SK-N-DZ (cell line): ENCODE results near the gene MYO10.
"Not testable (repeated sequence)": the region's sequence is repeated elsewhere in the genome, so short reads cannot be mapped to it uniquely, and the experiment has no call there.

Source experiments
- DNase-seq: peaks from one replicate; pipeline ENCODE4 v3.0.0-alpha.2; 2015; ENCODE audit warnings: low spot score

MYO10 gene

GRCh38 chr5:16669776-16670175 lies 266.3 kb downstream of the MYO10 start:
- no peak for DNase-seq

- no peak for DNase-seq
Measured at GRCh38 chr5:16668631-16669030, 267.5 kb downstream of the MYO10 start.

GRCh38 chr5:16668194-16668593 lies 267.9 kb downstream of the MYO10 start:
- no peak for DNase-seq

GRCh38 chr5:16666883-16667398 lies 269.1 kb downstream of the MYO10 start:
- DNase-seq = peak; percentile 41

- DNase-seq = no peak
Measured at GRCh38 chr5:16666130-16666882, 269.8 kb downstream of the MYO10 start.

DNA sequence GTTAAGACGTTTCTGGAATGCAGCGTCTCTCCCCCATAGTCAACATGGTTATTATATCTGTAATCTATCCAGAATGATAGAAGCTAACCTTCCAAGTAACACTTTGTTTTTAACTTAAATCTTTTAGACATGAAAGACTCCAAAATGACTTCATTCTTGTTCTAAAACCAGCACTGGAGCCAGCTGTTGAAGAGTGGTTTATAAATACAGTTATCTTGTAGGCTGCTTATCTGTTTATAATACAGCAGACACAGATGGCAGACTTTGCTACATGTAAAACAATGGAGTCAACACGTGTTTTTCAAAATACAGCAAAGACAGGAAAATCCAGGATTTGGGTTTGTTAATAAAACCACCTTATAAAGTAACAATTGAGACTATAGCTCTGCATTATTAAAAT lies 270.5 kb downstream of the MYO10 start:
- DNase-seq = no peak

DNA sequence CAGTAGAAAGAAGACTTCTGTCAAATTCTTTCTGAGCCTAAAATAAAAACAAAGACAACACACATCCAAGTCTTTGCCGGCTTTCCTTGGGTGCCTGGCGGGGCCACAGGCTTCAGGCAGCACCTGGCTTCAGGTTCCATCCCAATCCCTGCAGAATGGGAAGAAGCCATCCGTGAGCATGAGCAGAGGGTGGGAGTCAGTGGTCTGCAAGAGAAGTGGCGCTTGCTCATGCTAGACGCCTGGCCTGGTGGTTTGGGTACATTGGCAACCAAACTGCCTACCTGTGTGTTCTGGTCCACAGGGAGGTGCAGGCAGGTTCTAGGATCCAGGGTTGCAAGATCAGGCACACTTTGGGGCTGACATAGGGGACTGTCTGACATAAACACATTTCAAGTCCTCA lies 271.7 kb downstream of the MYO10 start:
- DNase-seq = no peak

DNA sequence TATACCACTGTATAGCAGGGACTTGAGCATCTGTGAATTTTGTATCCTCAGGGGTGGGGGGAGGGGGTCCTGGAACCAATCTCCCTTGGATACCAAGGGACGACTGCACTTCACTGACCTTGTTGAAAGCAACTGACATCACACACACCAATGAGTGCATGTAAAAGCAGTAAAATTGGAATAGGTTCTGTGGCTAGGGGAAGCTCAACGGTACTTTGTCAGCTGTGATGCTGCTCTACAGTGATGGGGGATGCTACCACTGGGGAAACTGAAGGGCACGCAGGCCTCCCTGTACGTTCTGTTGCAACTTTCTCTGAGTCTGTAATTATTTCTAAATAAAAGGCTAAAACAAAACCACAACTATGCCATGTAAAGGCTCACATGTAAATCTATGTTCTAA lies 272.2 kb downstream of the MYO10 start:
- no peak for DNase-seq

GRCh38 chr5:16661713-16662112 lies 274.4 kb downstream of the MYO10 start:
- DNase-seq = no peak

GRCh38 chr5:16660982-16661381 lies 275.1 kb downstream of the MYO10 start:
- DNase-seq = no peak

DNA sequence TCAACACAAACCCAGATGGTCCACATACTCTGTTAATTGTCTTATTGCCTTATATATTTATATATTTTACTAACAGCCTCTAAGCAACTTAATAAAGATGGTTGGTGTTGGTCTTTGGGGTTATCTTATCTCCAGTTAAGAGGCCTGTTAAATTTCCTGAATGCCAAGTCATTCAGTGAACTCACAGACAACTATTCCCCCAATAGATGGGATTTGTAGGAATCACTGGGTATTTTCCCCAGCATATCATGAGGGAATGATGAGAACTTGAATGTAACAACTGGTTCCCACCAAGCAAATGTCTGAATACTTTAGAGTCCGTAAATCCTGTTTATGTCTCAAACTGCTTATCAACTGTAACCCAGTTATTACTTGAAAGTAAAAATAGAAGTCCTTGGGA lies 276.6 kb downstream of the MYO10 start:
- no peak for DNase-seq

- DNase-seq = no peak
Measured at GRCh38 chr5:16656561-16657191, 279.4 kb downstream of the MYO10 start.

GRCh38 chr5:16654647-16655334 lies 281.3 kb downstream of the MYO10 start:
- no peak for DNase-seq

DNA sequence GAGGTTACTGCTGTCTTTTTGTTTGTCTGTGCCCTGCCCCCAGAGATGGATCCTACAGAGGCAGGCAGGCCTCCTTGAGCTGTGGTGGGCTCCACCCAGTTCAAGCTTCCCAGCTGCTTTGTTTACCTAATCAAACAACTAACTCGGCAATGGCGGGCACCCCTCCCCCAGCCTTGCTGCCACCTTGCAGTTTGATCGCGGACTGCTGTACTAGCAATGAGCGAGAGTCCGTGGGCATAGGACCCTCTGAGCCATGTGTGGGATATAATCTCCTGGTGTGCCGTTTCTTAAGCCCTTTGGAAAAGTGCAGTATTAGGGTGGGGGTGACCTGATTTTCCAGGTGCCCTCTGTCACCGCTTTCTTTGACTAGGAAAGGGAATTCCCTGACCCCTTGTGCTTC lies 287.3 kb downstream of the MYO10 start:
- not testable (repeated sequence) for DNase-seq

GRCh38 chr5:16644301-16644889 lies 291.7 kb downstream of the MYO10 start:
- no peak for DNase-seq

- no peak for DNase-seq
Measured at GRCh38 chr5:16642867-16643266, 293.2 kb downstream of the MYO10 start.

DNA sequence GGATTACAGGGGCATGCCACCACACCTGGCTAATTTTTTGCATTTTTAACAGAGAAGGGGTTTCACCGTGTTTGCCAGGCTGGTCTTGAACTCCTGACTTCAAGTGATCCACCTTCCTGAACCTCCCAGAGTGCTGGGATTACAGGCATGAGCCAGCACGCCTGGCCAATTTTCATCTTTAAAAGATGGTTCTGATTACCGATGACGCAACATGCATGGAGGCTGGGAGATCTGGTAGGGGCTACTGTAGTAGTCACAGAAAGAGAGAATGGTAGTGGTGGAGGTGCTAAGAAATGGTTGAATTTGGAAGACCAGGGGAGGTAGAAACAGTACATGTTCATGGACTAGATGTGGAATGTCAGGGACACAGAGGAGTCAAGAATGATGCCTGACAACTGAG lies 296.9 kb downstream of the MYO10 start:
- DNase-seq = no peak

DNA sequence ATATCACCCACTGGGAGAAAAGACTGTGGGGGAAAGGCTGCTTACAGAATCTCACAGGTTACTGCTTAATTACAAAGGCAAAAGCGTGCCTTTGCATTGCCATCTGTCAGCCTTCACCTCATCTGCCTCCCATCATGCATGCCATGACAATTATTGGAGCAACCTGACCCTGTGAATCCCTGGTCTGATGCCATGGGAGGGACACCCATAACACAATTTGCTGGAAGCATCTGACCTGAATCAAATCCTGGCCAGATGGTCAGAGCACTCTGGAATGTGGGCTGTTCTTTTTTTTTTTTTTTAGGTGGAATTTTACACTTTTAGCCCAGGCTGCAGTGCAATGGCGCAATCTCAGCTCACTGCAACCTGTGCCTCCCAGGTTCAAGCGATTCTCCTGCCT lies 307.7 kb downstream of the MYO10 start:
- DNase-seq = peak; percentile 67

- DNase-seq = no peak
Measured at GRCh38 chr5:16626696-16627264, 309.3 kb downstream of the MYO10 start.

DNA sequence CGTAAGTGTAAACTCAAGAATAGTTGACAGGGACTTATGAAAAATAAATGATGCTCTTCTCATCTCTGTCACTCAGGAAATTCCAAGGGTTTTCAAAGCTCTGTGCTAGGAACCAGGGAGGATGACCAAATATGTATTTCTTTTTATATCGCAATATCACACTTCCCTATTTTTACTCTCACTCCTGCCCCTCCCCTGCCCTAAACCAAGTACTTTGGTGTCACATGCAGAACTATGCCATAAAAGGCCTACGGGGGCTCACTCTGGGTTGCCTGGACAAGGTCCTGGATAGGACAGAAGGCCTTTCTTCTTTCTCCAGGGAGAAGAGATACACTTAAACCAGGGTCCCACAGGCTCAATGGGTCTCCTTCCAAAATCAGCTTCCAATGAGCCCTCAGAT lies 311.0 kb downstream of the MYO10 start:
- DNase-seq = no peak

GRCh38 chr5:16619136-16619535 lies 317.0 kb downstream of the MYO10 start:
- DNase-seq = no peak
